ENCODE results near the gene FOXL3. TPM values are rescaled to one million over a fixed set of nuclear protein-coding genes. Genes with fewer than 3 reads are reported as not detected.

FOXL3 gene
- total RNA-seq, 1 experiment from 2014 or later: not detected

DNA sequence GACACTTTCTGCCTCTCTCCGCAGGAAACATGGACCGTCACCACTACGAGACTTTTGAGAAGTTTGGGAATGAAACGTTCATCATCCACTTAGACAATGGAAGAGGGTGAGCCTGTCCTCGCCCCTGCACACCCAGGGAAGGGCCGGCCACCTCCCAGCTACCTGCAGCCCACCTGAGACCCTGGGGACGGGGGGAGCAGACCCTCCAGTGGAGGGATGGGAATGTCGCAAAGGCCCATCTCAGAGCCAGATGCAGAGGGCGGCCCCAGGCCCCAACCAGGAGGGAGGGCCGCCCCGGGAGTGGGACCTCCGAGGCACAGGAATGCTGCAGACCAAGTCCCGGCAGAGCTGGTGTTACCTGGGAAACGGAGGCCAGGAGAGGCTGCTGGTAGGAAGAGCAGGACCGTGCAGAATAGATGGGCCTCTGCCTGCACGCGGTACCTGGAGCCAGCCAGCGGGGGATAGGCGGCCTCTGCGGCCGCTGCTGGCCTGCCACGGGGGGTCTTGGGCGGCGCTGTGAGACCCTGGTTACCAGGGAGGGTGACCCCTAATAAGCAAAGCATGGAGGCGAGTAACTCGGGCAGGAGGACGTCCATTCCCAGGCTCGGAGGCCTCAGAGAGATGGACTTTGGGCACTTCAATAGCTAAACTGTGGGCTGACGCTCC, 32.9 kb upstream of the FOXL3 start (continued):
- TF ChIP-seq, protein P1, sequence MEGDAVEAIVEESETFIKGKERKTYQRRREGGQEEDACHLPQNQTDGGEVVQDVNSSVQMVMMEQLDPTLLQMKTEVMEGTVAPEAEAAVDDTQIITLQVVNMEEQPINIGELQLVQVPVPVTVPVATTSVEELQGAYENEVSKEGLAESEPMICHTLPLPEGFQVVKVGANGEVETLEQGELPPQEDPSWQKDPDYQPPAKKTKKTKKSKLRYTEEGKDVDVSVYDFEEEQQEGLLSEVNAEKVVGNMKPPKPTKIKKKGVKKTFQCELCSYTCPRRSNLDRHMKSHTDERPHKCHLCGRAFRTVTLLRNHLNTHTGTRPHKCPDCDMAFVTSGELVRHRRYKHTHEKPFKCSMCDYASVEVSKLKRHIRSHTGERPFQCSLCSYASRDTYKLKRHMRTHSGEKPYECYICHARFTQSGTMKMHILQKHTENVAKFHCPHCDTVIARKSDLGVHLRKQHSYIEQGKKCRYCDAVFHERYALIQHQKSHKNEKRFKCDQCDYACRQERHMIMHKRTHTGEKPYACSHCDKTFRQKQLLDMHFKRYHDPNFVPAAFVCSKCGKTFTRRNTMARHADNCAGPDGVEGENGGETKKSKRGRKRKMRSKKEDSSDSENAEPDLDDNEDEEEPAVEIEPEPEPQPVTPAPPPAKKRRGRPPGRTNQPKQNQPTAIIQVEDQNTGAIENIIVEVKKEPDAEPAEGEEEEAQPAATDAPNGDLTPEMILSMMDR (IDR thresholded peaks at IDR 0.05 in 2 of 3, conservative IDR thresholded peaks at IDR 0.05 in 1 of 3; ENCODE audit: borderline replicate concordance in 1 of 3, insufficient read depth in 1 of 3, low read depth in 2 of 3, low read length in 2 of 3): no peak
- TF ChIP-seq ZNF274 (IDR thresholded peaks at IDR 0.05; ENCODE audit: low read depth, low read length) (no peak), JUND (IDR thresholded peaks at IDR 0.05) (no peak)
- TF ChIP-seq, protein P2, sequence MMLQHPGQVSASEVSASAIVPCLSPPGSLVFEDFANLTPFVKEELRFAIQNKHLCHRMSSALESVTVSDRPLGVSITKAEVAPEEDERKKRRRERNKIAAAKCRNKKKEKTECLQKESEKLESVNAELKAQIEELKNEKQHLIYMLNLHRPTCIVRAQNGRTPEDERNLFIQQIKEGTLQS (IDR thresholded peaks at IDR 0.05): no peak
- TF ChIP-seq, protein P3, sequence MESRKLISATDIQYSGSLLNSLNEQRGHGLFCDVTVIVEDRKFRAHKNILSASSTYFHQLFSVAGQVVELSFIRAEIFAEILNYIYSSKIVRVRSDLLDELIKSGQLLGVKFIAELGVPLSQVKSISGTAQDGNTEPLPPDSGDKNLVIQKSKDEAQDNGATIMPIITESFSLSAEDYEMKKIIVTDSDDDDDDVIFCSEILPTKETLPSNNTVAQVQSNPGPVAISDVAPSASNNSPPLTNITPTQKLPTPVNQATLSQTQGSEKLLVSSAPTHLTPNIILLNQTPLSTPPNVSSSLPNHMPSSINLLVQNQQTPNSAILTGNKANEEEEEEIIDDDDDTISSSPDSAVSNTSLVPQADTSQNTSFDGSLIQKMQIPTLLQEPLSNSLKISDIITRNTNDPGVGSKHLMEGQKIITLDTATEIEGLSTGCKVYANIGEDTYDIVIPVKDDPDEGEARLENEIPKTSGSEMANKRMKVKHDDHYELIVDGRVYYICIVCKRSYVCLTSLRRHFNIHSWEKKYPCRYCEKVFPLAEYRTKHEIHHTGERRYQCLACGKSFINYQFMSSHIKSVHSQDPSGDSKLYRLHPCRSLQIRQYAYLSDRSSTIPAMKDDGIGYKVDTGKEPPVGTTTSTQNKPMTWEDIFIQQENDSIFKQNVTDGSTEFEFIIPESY (IDR thresholded peaks at IDR 0.05; ENCODE audit: extremely low read depth, insufficient replicate concordance, low read length): no peak

DNA sequence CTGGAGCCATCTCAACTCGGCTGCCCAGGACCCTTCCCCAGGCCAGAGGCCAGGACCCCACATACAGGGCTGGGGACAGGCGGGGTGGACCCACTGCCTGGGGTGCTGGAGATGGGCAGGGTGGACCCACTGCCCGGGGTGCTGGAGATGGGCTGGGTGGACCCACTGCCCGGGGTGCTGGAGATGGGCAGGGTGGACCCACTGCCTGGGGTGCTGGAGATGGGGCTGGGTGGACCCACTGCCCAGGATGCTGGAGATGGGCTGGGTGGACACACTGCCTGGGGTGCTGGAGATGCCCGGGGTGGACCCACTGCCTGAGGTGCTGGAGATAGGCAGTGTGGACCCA, 32.4 kb upstream of the FOXL3 start:
- TF ChIP-seq JUND (IDR thresholded peaks at IDR 0.05) (no peak), SRF (IDR thresholded peaks at IDR 0.05; ENCODE audit: low read depth) (no peak), ZFX (IDR thresholded peaks at IDR 0.05) (no peak), SP1 (IDR thresholded peaks at IDR 0.05; ENCODE audit: low read depth) (no peak), POLR2AphosphoS5 (IDR thresholded peaks at IDR 0.05; ENCODE audit: low read depth, low read length) (no peak)
- TF ChIP-seq, protein P4, sequence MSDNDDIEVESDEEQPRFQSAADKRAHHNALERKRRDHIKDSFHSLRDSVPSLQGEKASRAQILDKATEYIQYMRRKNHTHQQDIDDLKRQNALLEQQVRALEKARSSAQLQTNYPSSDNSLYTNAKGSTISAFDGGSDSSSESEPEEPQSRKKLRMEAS (IDR thresholded peaks at IDR 0.05): no peak
- ATAC-seq (no peak), DNase-seq (ENCODE audit: low read depth, low spot score) (no peak)
- Histone ChIP-seq H3K9ac (ENCODE audit: low read length) (no peak overlapping the region), H3K27ac (ENCODE audit: low read depth, low read length) (no peak overlapping the region), H3K27me3 (ENCODE audit: insufficient read depth, low read length) (no peaks in the 10 kb centered on the region), H3K4me1 (ENCODE audit: control insufficient read depth in 1 of 2, insufficient read depth in 2 of 2, low read length in 2 of 2) (no peaks in the 10 kb centered on the region), H3K9me3 (ENCODE audit: control insufficient read depth in 1 of 2, insufficient read depth in 1 of 2, low read depth in 1 of 2, low read length in 2 of 2) (peaks cover 18 to 29% of the 10 kb centered on the region in 2 experiments; a peak in 2 of 4 replicates), H4K20me1 (ENCODE audit: insufficient read depth) (no peaks in the 10 kb centered on the region), H3K79me2 (ENCODE audit: insufficient read depth, low read length) (no peaks in the 10 kb centered on the region), H3K4me3 (replicated peaks in 1 of 2; ENCODE audit: low read depth in 1 of 2, low read length in 2 of 2) (no peak overlapping the region), H3K9me2 (ENCODE audit: insufficient read depth) (no peaks in the 10 kb centered on the region), H3K4me2 (ENCODE audit: low read length) (no peak overlapping the region), H3K36me3 (ENCODE audit: control insufficient read depth in 1 of 2, insufficient read depth in 2 of 2, low read length in 2 of 2) (peaks cover 0 to 5% of the 10 kb centered on the region in 2 experiments; a peak in 2 of 4 replicates), H2AFZ (ENCODE audit: low read depth, low read length, poor library complexity, severe bottlenecking) (no peak overlapping the region)
- no TSS peak for BruUV-seq (replicated peaks)
- ChIA-PET POLR2A (no interaction called here), RAD21 (ENCODE audit: low non-redundant PET in 1 of 2, low total read pairs in 2 of 2, uncharacterized antibody in 2 of 2, unreplicated experiment in 2 of 2) (no interaction called here), CTCF (no interaction called here)
- intact Hi-C loops (cut with micrococcal nuclease): no loop called here
